BJ (cell line): ENCODE data around the gene SLC35E2B. TPM values are rescaled to one million over a fixed set of nuclear protein-coding genes. Genes with fewer than 3 reads are reported as not detected.
"Not testable (repeated sequence)": the region's sequence is repeated elsewhere in the genome, so short reads cannot be mapped to it uniquely, and the experiment has no call there.

ENCODE experiments used
- CTCF ChIA-PET: fragments of 350-600 bp; formaldehyde crosslinking; extraction: SDS; loops from one replicate; lab custom pipeline; 2021; ENCODE audit warnings: antibody characterized with exemption, inconsistent platforms; lab: Yijun Ruan, JAX
- POLR2A ChIA-PET: fragments of 300-600 bp; sonication (Branson Sonifier 250); formaldehyde crosslinking; extraction: SDS; loops from one replicate; lab custom pipeline; 2021; ENCODE audit warnings: antibody characterized with exemption; lab: Charles Lee
- DNase-seq: peaks from one replicate; pipeline ENCODE4 v3.0.0-alpha.2; 2011; ENCODE audit warnings: low read depth
- H3K27me3 ChIP-seq: 2 replicates; pipeline ENCODE4 v1.6.0; 2011; ENCODE audit warnings: low read length; ENCODE audit not compliant: control insufficient read depth, insufficient read depth
- H3K36me3 ChIP-seq: 2 replicates; pipeline ENCODE4 v1.5.1; 2011; ENCODE audit warnings: low read length; ENCODE audit not compliant: control insufficient read depth, insufficient read depth
- H3K4me3 ChIP-seq: 2 replicates; pipeline ENCODE4 v1.5.1; 2011; ENCODE audit warnings: low read depth, mild to moderate bottlenecking, control low read depth, low read length
- CTCF ChIP-seq: IDR thresholded peaks from 2 replicates; pipeline ENCODE4 v1.5.1; 2011; ENCODE audit warnings: low read depth, mild to moderate bottlenecking, control low read depth, inconsistent platforms, low read length, moderate library complexity; ENCODE audit not compliant: insufficient read depth
- polyA plus RNA-seq: library from polyadenylated mRNA; depleted of rRNA; stranded (reverse); fragments of >200 nt; gene quantifications from 2 replicates; pipeline ENCODE4 v1.2.3, GENCODE V29; 2011

SLC35E2B gene
- polyA plus RNA-seq, 1 experiment, result 15.8 TPM

GRCh38 chr1:1703796-1704195 lies 11.2 kb upstream of the SLC35E2B start:
- Histone ChIP-seq H3K4me3 (no peak overlapping the region), H3K27me3 (no peaks in the 10 kb centered on the region), H3K36me3 (peaks cover 1% of the 10 kb centered on the region; the same call in 1 of the 2 replicates)
- DNase-seq, result no peak
- ChIA-PET CTCF (no interaction called here), POLR2A (no interaction called here)
- no peak for TF ChIP-seq CTCF

GRCh38 chr1:1702506-1702905 lies 9.9 kb upstream of the SLC35E2B start:
- H3K27me3 ChIP-seq, H3K36me3 ChIP-seq, H3K4me3 ChIP-seq, POLR2A ChIA-PET, DNase-seq, CTCF ChIA-PET: not testable (repeated sequence)

GRCh38 chr1:1700557-1700956 lies 8.0 kb upstream of the SLC35E2B start:
- POLR2A ChIA-PET, H3K36me3 ChIP-seq, DNase-seq, H3K4me3 ChIP-seq, CTCF ChIA-PET, H3K27me3 ChIP-seq: not testable (repeated sequence)

GRCh38 chr1:1700067-1700466 lies 7.5 kb upstream of the SLC35E2B start:
- H3K4me3 ChIP-seq, CTCF ChIA-PET, POLR2A ChIA-PET, H3K36me3 ChIP-seq, H3K27me3 ChIP-seq, DNase-seq: not testable (repeated sequence)

- H3K4me3 ChIP-seq, POLR2A ChIA-PET, H3K36me3 ChIP-seq, H3K27me3 ChIP-seq, DNase-seq, CTCF ChIA-PET: not testable (repeated sequence)
These were observed 6.5 kb upstream of the SLC35E2B start for GRCh38 chr1:1699061-1699460.

- H3K4me3 ChIP-seq, POLR2A ChIA-PET, DNase-seq, H3K36me3 ChIP-seq, CTCF ChIA-PET, H3K27me3 ChIP-seq: not testable (repeated sequence)
These were observed 5.0 kb upstream of the SLC35E2B start for GRCh38 chr1:1697358-1698183.

GRCh38 chr1:1696431-1697357 lies 4.1 kb upstream of the SLC35E2B start:
- H3K4me3 ChIP-seq, H3K27me3 ChIP-seq, POLR2A ChIA-PET, CTCF ChIA-PET, H3K36me3 ChIP-seq, DNase-seq: not testable (repeated sequence)

GRCh38 chr1:1692324-1692713 lies 276 bp downstream of the SLC35E2B start:
- POLR2A ChIA-PET, H3K36me3 ChIP-seq, DNase-seq, H3K27me3 ChIP-seq, CTCF ChIA-PET: not testable (repeated sequence)
- peak overlapping the region; percentile 58 for H3K4me3 ChIP-seq

- H3K27me3 ChIP-seq, CTCF ChIA-PET, H3K36me3 ChIP-seq, DNase-seq, POLR2A ChIA-PET: not testable (repeated sequence)
- peak overlapping the region; percentile 36 for H3K4me3 ChIP-seq
These were observed 1.2 kb downstream of the SLC35E2B start for GRCh38 chr1:1691443-1691842.

- H3K4me3 ChIP-seq, CTCF ChIA-PET, POLR2A ChIA-PET, H3K36me3 ChIP-seq, DNase-seq, H3K27me3 ChIP-seq: not testable (repeated sequence)
These were observed 3.1 kb downstream of the SLC35E2B start for GRCh38 chr1:1689526-1689925.
